Stomach (tissue), 9 donors: ENCODE measurements around the gene EVL. TPM values are rescaled to one million over a fixed set of nuclear protein-coding genes. Genes with fewer than 3 reads are reported as not detected.
A peak's percentile ranks its signal among the peaks of the same experiment; 100 is the strongest.

Experiments
- DNase-seq, 2 donors: peaks; one replicate each; pipeline versions ENCODE4 v3.0.0 to v3.0.0-alpha.2; 2013 to 2019
- H3K27ac ChIP-seq, 5 donors: fragments of 200-600 bp in 4 of 5; sonication (generic) in 4 of 5; one replicate each; pipeline ENCODE4 v1.5.1; 2013 to 2019; ENCODE audit warnings: mild to moderate bottlenecking in 1 of 5, moderate library complexity in 1 of 5
- H3K27me3 ChIP-seq, 3 donors: fragments of 200-600 bp; sonication (generic); one replicate each; pipeline ENCODE4 v1.5.1; 2017 to 2019; ENCODE audit warnings: mixed run types in 1 of 3
- H3K36me3 ChIP-seq, 4 donors: fragments of 200-600 bp; sonication (generic); 1 replicate in 3 of 4; 2 replicates in 1 of 4; pipeline ENCODE4 v1.5.1; 2016 to 2019
- H3K4me1 ChIP-seq, 4 donors: fragments of 200-600 bp; sonication (generic); one replicate each; pipeline ENCODE4 v1.5.1; 2016 to 2019
- H3K4me3 ChIP-seq, 4 donors: fragments of 200-600 bp; sonication (generic) in 3 of 4; one replicate each; pipeline ENCODE4 v1.5.1; 2016 to 2019; ENCODE audit warnings: mild to moderate bottlenecking in 1 of 4
- H3K9me3 ChIP-seq, 4 donors: fragments of 200-600 bp; sonication (generic); one replicate each; pipeline ENCODE4 v1.5.1; 2016 to 2019
- EP300 ChIP-seq: sonication (generic); formaldehyde crosslinking; IDR thresholded peaks from one replicate; pipeline ENCODE4 v1.6.1; 2017; ENCODE audit warnings: antibody characterized with exemption
- POLR2A ChIP-seq, 4 donors: fragments of 450-650 bp; IDR thresholded peaks; one replicate each; pipeline ENCODE4 v1.6.1; 2016; ENCODE audit warnings: antibody characterized with exemption in 4 of 4, control low read depth in 2 of 4, mild to moderate bottlenecking in 1 of 4, moderate library complexity in 1 of 4
- POLR2AphosphoS5 ChIP-seq, 3 donors: sonication (generic); formaldehyde crosslinking; IDR thresholded peaks; one replicate each; pipeline ENCODE4 v1.6.1; 2016; ENCODE audit warnings: antibody characterized with exemption in 3 of 3
- WGBS, 5 donors: extraction: QIAGEN DNeasy Blood & Tissue Kit in 3 of 5; methylation state at CpG; one replicate each; pipeline versions ENCODE4 v1.1.5 to v1.1.7; 2013 to 2018; 5-methylcytosine and 5-hydroxymethylcytosine counted together
- intact Hi-C: fragments of 100-400 bp; cut with DNase I; formaldehyde crosslinking; loops from one replicate; pipeline ENCODE4 v1.15.1; 2023; ENCODE audit warnings: low total_unique reads
- polyA plus RNA-seq, 3 donors: library from polyadenylated mRNA; stranded (reverse); fragments of 200-250 nt; gene quantifications; one replicate each; pipeline ENCODE4 v1.2.3, GENCODE V29; 2013
- total RNA-seq, 5 donors: library from RNA; depleted of rRNA; stranded (reverse); fragments of >200 nt; gene quantifications; one replicate each; pipeline versions ENCODE4 v1.1.0 to v1.2.3, GENCODE V29; 2014 to 2016
- TF ChIP-seq, protein P1 (sequence below), 7 experiments: fragments of 450-650 bp in 4 of 7; fragments of 200-600 bp in 3 of 7; sonication (generic) in 3 of 7; IDR thresholded peaks; one replicate each; pipeline ENCODE4 v1.5.1; 2016 to 2019; ENCODE audit warnings: antibody characterized with exemption in 7 of 7, control low read depth in 2 of 7, mild to moderate bottlenecking in 1 of 7
- donor health status: healthy with polysubstance abuse.
- donor health status: Bipolar disorder and iron deficiency.
- donor health status: healthy.

The EVL gene
- total and polyA plus RNA-seq, 8 donors = 23.3 to 111 (median 39.7) TPM

DNA sequence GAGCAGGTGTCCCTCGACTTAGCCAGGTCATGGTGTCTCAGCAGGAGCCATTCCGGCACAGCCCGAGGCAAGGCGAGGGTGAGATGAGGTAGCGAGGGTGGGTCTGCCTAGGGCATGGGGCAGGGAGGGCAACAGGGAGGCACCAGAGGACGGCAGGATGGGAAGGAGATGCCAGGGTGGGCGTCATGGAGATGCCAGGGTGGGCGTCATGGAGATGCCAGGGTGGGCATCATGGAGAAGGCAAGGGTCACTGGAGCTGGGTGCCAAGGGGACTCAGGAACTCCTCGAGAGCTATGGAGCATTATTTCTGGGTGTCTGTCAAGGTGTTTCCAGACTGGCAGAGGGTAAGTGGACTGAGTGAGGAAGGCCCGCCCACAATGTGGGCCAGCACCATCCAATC is 86.9 kb downstream of the EVL start:
- TF ChIP-seq POLR2AphosphoS5 (IDR thresholded peaks at IDR 0.05) = no peak
- TF ChIP-seq, protein P1, sequence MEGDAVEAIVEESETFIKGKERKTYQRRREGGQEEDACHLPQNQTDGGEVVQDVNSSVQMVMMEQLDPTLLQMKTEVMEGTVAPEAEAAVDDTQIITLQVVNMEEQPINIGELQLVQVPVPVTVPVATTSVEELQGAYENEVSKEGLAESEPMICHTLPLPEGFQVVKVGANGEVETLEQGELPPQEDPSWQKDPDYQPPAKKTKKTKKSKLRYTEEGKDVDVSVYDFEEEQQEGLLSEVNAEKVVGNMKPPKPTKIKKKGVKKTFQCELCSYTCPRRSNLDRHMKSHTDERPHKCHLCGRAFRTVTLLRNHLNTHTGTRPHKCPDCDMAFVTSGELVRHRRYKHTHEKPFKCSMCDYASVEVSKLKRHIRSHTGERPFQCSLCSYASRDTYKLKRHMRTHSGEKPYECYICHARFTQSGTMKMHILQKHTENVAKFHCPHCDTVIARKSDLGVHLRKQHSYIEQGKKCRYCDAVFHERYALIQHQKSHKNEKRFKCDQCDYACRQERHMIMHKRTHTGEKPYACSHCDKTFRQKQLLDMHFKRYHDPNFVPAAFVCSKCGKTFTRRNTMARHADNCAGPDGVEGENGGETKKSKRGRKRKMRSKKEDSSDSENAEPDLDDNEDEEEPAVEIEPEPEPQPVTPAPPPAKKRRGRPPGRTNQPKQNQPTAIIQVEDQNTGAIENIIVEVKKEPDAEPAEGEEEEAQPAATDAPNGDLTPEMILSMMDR (IDR thresholded peaks at IDR 0.05) = no peak
- TF ChIP-seq EP300 = no peak
- TF ChIP-seq POLR2A (IDR thresholded peaks at IDR 0.05) = no peak
- no peak overlapping the region for H3K4me3 ChIP-seq
- H3K4me1 ChIP-seq = peaks cover 40 to 65% (median 64%) of the 10 kb centered on the region in 4 donors
- 85 to 90% (median 88%) methylated on average over 10 of the region's 10 CpGs for WGBS, 5 donors
- no peak for DNase-seq
- H3K27ac ChIP-seq = no peak overlapping the region
- H3K9me3 ChIP-seq = peaks cover 7 to 11% (median 10%) of the 10 kb centered on the region in 4 donors
- intact Hi-C loops = no loop called here
- H3K27me3 ChIP-seq = peaks cover 0 to 30% (median 0%) of the 10 kb centered on the region in 3 donors
- H3K36me3 ChIP-seq = no peaks in the 10 kb centered on the region

DNA sequence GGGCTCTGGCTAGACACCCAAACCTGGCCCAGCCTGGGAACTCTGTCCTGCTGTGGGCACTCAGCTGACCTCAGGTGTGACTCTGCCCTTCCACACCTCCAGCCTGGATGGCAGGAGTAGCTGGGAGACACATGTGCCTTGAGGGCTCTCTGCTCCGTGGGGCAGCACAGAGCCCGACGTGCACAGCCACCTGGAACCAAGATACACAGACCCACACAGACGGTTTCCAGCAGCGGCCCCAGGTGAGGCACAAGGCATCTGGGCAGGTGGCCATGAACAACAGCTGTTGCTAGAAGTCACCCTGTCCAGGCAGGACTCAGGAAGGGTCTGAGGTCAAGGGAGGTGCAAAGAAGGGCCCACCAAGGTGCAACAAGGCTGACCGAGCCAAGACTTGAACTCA is 88.3 kb downstream of the EVL start:
- intact Hi-C loops = no loop called here
- H3K4me1 ChIP-seq = peaks cover 42 to 63% (median 59%) of the 10 kb centered on the region in 4 donors
- peaks cover 0 to 45% (median 4%) of the 10 kb centered on the region in 3 donors for H3K27me3 ChIP-seq
- WGBS, 5 donors = 58 to 86% (median 60%) methylated on average over 5 to 6 of the region's 6 CpGs
- TF ChIP-seq EP300 (no peak), POLR2A (IDR thresholded peaks at IDR 0.05) (no peak), POLR2AphosphoS5 (IDR thresholded peaks at IDR 0.05) (no peak)
- TF ChIP-seq, protein P1 (IDR thresholded peaks at IDR 0.05) = no peak
- no peak overlapping the region for H3K27ac ChIP-seq
- no peak for DNase-seq
- peaks cover 7 to 11% (median 10%) of the 10 kb centered on the region in 4 donors for H3K9me3 ChIP-seq
- no peaks in the 10 kb centered on the region for H3K36me3 ChIP-seq
- H3K4me3 ChIP-seq = no peak overlapping the region

DNA sequence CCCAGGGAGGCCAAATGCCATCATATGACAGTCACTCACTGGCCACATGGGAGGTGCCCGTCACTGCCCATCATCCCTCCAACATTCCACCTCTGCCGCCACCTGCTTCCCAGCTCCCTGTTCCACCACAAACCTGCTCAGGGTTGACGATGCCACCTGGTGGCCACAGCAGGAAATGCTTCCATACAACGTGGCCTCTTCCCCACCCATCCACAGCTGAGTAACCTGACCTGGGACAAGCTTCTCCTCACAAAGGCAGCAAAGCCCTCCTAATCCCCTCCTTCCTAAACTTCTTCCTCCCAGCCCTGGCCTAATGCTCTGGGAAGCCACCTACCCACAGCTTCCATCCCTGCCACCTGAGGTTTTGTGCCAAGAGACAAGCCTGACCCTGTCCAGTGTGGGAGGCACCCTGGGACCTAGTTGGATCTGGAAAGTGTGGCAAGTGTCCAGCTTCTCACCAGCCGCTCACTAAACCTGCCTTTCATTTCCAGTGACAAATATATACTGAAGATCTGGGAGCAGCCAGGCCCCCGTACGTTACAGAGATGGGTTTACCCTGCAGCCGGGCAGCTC is 89.9 kb downstream of the EVL start:
- peak in 1 of 2 donors; percentile 75 for DNase-seq
- H3K4me3 ChIP-seq = peak overlapping the region in 1 of 4 donors; percentile 3

DNA sequence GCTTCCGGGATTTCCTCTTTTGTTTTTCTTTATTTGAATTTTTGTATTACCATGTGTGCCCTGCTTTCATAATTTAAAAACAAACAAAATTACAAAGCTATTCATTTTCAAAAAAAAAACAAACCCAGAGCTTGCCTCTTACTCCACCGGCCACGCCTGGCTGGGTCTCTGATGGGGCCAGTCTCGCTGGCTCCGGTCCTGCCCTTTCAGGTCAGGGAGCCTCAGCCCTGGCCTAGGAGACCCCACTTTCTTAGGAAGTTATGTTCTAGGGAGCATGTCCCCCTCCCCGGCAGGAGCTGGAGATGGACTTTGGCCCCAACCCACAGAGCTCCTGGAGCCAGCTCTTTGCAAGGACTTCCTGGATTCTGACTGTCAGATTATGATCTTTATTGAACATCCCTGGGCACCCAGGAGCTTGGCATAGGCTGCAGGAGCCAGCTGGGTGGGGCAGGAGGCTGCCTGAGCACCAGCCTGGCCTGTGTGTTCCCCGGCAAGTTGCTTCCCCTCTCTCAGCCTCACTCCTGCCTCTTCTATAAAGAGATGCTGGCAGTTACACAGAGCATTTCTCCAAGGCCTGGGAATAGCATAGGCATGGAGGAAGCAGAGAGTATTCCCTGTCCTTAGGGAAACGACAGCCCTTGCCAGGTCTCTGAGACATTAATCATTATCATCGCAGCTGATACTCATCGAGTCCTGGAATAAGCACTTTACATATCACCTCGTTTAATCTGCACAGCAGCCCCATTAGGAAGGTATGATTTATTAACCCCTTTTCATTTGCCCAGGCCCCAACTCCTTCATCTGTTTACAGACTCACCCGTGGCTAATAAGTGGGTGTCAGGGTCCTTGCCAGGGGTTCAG is 90.8 kb downstream of the EVL start:
- Histone ChIP-seq H3K36me3 (no peaks in the 10 kb centered on the region), H3K27ac (peak overlapping the region; percentile 66 to 82 (median 78)), H3K27me3 (peaks cover 17 to 61% (median 26%) of the 10 kb centered on the region in 3 donors), H3K4me3 (peak overlapping the region in 2 of 4 donors; percentile 3), H3K9me3 (peaks cover 7 to 11% (median 10%) of the 10 kb centered on the region in 4 donors), H3K4me1 (peaks cover 36 to 55% (median 52%) of the 10 kb centered on the region in 4 donors)
- TF ChIP-seq POLR2AphosphoS5 (IDR thresholded peaks at IDR 0.05) (no peak), EP300 (no peak)
- WGBS, 5 donors = 23 to 45% (median 34%) methylated on average over 11 to 12 of the region's 12 CpGs
- peak in 1 of 2 donors; percentile 68 for DNase-seq
- intact Hi-C loops = no loop called here

More for the DNA sequence above, 89.9 kb downstream of the EVL start:
- TF ChIP-seq, protein P1 (IDR thresholded peaks at IDR 0.05) = peak in 4 of 7 experiments; percentile 14 to 53 (median 41)
- no peak for TF ChIP-seq POLR2A (IDR thresholded peaks at IDR 0.05)
- Histone ChIP-seq H3K4me1 (peaks cover 44 to 63% (median 58%) of the 10 kb centered on the region in 4 donors), H3K9me3 (peaks cover 7 to 11% (median 10%) of the 10 kb centered on the region in 4 donors), H3K36me3 (no peaks in the 10 kb centered on the region), H3K27me3 (peaks cover 11 to 60% (median 20%) of the 10 kb centered on the region in 3 donors), H3K27ac (peak overlapping the region; percentile 7 to 79 (median 75))
- intact Hi-C loops = no loop called here
- WGBS, 5 donors = 40 to 63% (median 49%) methylated on average over 8 of the region's 8 CpGs
